Measurements from ENCODE around the gene MOB2. TPM values are rescaled to one million over a fixed set of nuclear protein-coding genes. Genes with fewer than 3 reads are reported as not detected.

The MOB2 gene
- total RNA-seq, 4 donors from 2014 or later: 59.6 to 103 (median 87.8) TPM

DNA sequence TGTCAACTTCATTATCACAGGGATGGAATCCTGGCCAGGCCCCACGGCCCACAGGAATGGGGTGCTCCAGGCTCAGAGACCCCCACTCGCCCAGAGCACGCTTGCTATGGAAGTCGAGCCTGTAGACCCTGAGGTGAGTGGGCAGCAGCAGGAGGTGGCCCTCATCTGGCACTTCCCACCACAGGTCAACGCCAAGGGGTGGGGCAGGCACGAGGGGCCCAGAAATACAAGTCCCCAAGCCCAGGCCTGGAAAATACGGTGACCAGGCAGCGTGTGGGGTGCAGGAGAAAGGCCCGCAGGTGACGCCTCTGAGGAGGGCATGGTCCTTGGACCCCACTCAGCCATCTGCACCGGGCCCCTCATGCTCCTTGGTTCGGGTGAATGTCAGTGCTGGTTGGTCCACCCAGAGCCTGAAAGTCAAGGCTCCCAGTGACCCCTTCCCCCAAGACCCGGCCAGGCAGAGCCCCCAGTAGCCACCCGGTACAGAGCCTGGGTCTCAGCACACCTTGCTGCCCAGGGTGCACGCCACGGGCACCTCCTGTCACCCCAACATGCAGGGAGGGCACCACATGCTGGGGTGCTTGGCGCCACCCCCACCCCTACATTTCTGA is 2.4 kb downstream of the MOB2 start:
- H3K27me3 ChIP-seq: no peaks in the 10 kb centered on the region
- WGBS, 2 donors (ENCODE audit: low coverage in 1 of 2): no CpG with 5 or more reads among the region's 17 CpGs
- TF ChIP-seq POLR2AphosphoS5 (IDR thresholded peaks at IDR 0.05) (no peak), POLR2A (IDR thresholded peaks at IDR 0.05) (no peak), EP300 (IDR thresholded peaks at IDR 0.05) (no peak)
- TF ChIP-seq, protein P1, sequence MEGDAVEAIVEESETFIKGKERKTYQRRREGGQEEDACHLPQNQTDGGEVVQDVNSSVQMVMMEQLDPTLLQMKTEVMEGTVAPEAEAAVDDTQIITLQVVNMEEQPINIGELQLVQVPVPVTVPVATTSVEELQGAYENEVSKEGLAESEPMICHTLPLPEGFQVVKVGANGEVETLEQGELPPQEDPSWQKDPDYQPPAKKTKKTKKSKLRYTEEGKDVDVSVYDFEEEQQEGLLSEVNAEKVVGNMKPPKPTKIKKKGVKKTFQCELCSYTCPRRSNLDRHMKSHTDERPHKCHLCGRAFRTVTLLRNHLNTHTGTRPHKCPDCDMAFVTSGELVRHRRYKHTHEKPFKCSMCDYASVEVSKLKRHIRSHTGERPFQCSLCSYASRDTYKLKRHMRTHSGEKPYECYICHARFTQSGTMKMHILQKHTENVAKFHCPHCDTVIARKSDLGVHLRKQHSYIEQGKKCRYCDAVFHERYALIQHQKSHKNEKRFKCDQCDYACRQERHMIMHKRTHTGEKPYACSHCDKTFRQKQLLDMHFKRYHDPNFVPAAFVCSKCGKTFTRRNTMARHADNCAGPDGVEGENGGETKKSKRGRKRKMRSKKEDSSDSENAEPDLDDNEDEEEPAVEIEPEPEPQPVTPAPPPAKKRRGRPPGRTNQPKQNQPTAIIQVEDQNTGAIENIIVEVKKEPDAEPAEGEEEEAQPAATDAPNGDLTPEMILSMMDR (IDR thresholded peaks at IDR 0.05): no peak
- H3K36me3 ChIP-seq: peaks cover 0 to 17% of the 10 kb centered on the region in 2 donors
- ATAC-seq: no peak
- peaks cover 12 to 100% (median 96%) of the 10 kb centered on the region in 3 donors for H3K4me1 ChIP-seq
- peak overlapping the region; percentile 50 to 57 for H3K4me3 ChIP-seq
- H3K9me3 ChIP-seq: no peaks in the 10 kb centered on the region
- H3K27ac ChIP-seq: peak overlapping the region; percentile 57 to 96 (median 93)

DNA sequence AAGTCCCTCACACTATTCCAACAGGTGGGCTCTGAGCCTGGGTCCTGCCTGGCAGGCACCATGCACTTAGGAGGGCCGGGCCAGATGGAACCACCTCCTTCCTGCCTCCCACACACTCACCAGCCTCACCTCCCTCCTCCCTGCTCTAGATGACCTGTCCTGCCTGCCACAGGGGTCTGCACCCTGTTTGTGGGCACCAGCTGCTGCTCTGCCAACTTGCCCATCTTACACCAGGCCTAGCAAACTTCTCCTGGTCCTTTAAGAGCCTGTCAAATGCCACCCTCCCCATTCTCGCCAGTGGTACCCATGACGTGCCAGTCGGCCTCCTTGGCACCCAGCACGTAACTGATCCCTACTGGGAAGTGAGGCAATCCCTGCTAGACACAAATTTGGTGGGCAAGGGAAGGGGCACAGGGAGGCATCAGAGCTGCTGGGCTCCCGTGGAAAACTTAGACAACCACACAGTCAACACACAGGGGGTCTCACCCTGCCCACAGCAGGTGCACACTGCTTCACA is 3.1 kb downstream of the MOB2 start:
- H3K4me3 ChIP-seq: peak overlapping the region in 1 of 2 donors; percentile 57
- no peak for ATAC-seq
- H3K27ac ChIP-seq: peak overlapping the region; percentile 57 to 96 (median 93)
- H3K9me3 ChIP-seq: no peaks in the 10 kb centered on the region
- H3K36me3 ChIP-seq: peaks cover 0 to 23% of the 10 kb centered on the region in 2 donors
- 71% methylated on average over 1 of the region's 6 CpGs; no CpG with 5 or more reads in 1 of the 2 donors for WGBS, 2 donors (ENCODE audit: low coverage in 1 of 2)
- no peaks in the 10 kb centered on the region for H3K27me3 ChIP-seq
- TF ChIP-seq EP300 (IDR thresholded peaks at IDR 0.05): no peak
- peak; percentile 81 for TF ChIP-seq POLR2AphosphoS5 (IDR thresholded peaks at IDR 0.05)
- H3K4me1 ChIP-seq: peaks cover 12 to 100% (median 95%) of the 10 kb centered on the region in 3 donors

DNA sequence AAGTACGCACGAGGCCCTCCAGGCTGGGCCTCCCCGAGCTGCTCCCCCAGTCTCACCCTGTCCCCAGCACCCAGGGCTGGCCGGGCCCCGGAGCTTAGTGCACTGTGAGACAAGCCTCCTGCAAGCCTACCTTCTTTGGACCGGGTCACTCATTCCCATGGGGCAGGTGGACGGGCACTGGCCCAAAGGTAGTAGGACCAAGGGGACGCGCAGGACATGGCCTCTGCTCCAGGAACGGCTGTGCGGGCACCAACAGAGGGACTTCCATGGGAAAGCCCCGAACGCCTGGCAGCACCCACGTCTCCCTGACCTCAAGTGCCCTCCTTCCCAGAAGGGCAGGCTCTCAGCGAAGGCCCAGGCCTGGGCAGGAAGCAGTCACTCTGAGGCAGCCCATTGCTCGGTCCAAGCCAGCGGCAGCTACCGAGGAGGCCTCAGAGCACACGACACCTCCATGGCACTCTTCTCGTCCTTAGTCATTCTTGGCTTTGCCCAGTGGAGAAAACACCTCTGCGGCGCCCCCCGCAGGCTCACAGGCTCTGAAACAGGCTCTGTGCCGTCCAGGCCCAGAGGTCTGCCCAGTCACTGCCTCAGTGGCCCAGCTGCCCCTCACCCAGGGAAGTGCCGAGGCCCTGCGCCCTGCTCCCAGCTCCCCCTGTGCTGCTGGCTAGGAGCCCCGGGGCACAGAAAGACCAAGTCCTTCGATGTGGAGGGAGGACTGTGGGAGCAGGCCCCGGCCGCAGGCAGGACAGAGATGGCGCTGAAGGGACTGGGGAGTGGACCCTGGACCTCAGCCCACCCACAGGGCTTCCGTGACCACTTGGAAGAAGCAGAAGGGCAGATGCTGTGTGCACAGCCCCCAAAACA is 3.8 kb downstream of the MOB2 start:
- ATAC-seq: no peak
- 40 to 75% methylated on average over 1 to 4 of the region's 32 CpGs for WGBS, 2 donors (ENCODE audit: low coverage in 1 of 2)
- Histone ChIP-seq H3K4me1 (peaks cover 12 to 100% (median 88%) of the 10 kb centered on the region in 3 donors), H3K27ac (peak overlapping the region; percentile 57 to 96 (median 93)), H3K4me3 (peak overlapping the region in 1 of 2 donors; percentile 57), H3K27me3 (no peaks in the 10 kb centered on the region), H3K9me3 (no peaks in the 10 kb centered on the region), H3K36me3 (peaks cover 0 to 30% of the 10 kb centered on the region in 2 donors)
- TF ChIP-seq EP300 (IDR thresholded peaks at IDR 0.05) (no peak), POLR2A (IDR thresholded peaks at IDR 0.05) (no peak), POLR2AphosphoS5 (IDR thresholded peaks at IDR 0.05) (peak; percentile 63)
- TF ChIP-seq, protein P1 (IDR thresholded peaks at IDR 0.05): peak in 2 of 4 experiments; percentile 19 to 41

DNA sequence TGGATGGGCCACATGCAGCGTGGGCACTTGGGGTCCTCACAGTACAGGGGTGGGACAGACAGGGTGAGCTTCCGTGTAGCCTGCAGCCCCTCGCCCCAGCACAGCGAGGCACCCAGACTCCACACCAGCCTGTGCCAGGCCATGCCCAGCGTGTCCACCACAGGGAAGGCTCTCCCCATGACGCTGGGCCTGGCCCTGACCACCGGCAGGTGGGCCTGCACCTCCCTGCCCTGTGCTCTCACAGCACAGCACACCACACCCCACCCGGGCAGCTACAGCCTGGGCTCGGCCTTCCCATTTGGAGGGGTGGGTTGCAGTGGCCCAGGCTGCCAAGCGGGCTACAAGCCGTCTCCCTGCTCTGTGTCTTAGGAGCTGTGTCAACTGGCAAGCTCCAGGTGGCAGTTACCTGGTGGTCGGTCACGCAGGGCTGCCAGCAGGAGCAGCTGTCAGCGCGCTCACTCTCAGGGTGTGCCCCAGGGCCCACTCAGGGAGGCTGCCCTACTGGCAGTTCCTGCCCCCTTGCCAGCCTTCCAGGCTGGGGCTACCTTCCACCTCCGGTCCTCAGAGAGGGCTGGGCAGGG is 4.6 kb downstream of the MOB2 start:
- Histone ChIP-seq H3K27me3 (no peaks in the 10 kb centered on the region), H3K27ac (peak overlapping the region; percentile 57 to 96 (median 93)), H3K4me3 (peak overlapping the region in 1 of 2 donors; percentile 16), H3K36me3 (peaks cover 0 to 39% of the 10 kb centered on the region in 2 donors), H3K9me3 (no peaks in the 10 kb centered on the region), H3K4me1 (peaks cover 12 to 97% (median 80%) of the 10 kb centered on the region in 3 donors)
- ATAC-seq: no peak
- 70% methylated on average over 4 of the region's 16 CpGs; no CpG with 5 or more reads in 1 of the 2 donors for WGBS, 2 donors (ENCODE audit: low coverage in 1 of 2)
- TF ChIP-seq POLR2A (IDR thresholded peaks at IDR 0.05) (no peak), POLR2AphosphoS5 (IDR thresholded peaks at IDR 0.05) (no peak), EP300 (IDR thresholded peaks at IDR 0.05) (no peak)
- TF ChIP-seq, protein P1 (IDR thresholded peaks at IDR 0.05): no peak

DNA sequence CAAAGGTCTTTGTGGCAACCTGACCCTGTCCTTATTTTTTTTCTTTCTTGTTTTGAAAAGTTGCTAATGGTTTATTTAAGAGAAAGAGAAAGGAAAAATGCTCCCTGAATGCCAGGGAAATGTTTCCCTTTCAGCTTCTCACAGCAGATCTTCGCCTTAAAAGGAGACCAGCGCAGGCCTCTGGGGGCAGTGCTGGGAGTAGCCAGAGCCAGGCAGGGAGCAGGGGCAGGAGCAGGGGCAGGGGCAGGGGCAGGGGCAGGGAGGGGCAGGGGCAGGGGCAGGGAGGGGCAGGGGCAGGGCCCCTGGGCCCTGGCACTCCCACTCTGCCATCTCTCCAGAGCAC is 5.1 kb downstream of the MOB2 start:
- peak; percentile 58 for ATAC-seq
- Histone ChIP-seq H3K27me3 (no peaks in the 10 kb centered on the region), H3K4me3 (no peak overlapping the region), H3K27ac (peak overlapping the region; percentile 57 to 96 (median 93)), H3K4me1 (peaks cover 12 to 92% (median 75%) of the 10 kb centered on the region in 3 donors), H3K36me3 (peaks cover 0 to 44% of the 10 kb centered on the region in 2 donors), H3K9me3 (no peaks in the 10 kb centered on the region)
- TF ChIP-seq EP300 (IDR thresholded peaks at IDR 0.05): no peak
- TF ChIP-seq POLR2AphosphoS5 (IDR thresholded peaks at IDR 0.05): peak; percentile 62
- TF ChIP-seq, protein P1 (IDR thresholded peaks at IDR 0.05): peak in 3 of 4 experiments; percentile 32 to 41 (median 34)
- TF ChIP-seq POLR2A (IDR thresholded peaks at IDR 0.05): no peak
- 40% methylated on average over 1 of the region's 2 CpGs; no CpG with 5 or more reads in 1 of the 2 donors for WGBS, 2 donors (ENCODE audit: low coverage in 1 of 2)

Data from gastroesophageal sphincter (tissue), 4 donors.